ENCODE measurements around the gene YEATS2. TPM values are rescaled to one million over a fixed set of nuclear protein-coding genes. Genes with fewer than 3 reads are reported as not detected.
A peak's percentile ranks its signal among the peaks of the same experiment; 100 is the strongest.

YEATS2 gene
- total RNA-seq, 1 experiment from 2014 or later, result 38.6 TPM

GRCh38 chr3:183825456-183826161 is 128.0 kb downstream of the YEATS2 start, which contains the start of gene MAP6D1 (continued):
- TF ChIP-seq ZBTB33 (IDR thresholded peaks at IDR 0.05; ENCODE audit: extremely low read depth, insufficient replicate concordance, low read length) (no peak), MAX (IDR thresholded peaks at IDR 0.05) (peak; percentile 50; the same call in 1 of the 2 replicates), REST (IDR thresholded peaks at IDR 0.05; ENCODE audit: low read depth) (no peak), TCF7L2 (IDR thresholded peaks at IDR 0.05; ENCODE audit: borderline replicate concordance, extremely low read depth, insufficient read depth, insufficient read length) (no peak), CEBPB (IDR thresholded peaks at IDR 0.05; ENCODE audit: low read depth) (no peak), SP1 (IDR thresholded peaks at IDR 0.05; ENCODE audit: low read depth) (no peak), ZFX (IDR thresholded peaks at IDR 0.05) (no peak), ATF3 (IDR thresholded peaks at IDR 0.05) (no peak), POLR2A (IDR thresholded peaks at IDR 0.05; ENCODE audit: borderline replicate concordance, extremely low read depth, insufficient read depth, insufficient read length) (no peak), ELF1 (IDR thresholded peaks at IDR 0.05; ENCODE audit: borderline replicate concordance, low read depth) (no peak), FOSL1 (IDR thresholded peaks at IDR 0.05; ENCODE audit: low read depth) (no peak), JUND (IDR thresholded peaks at IDR 0.05) (no peak)

Data from HCT116 (cell line).